Pulmonary artery endothelial cell (primary cell): Measurements from ENCODE around the gene HHAT. TPM values are rescaled to one million over a fixed set of nuclear protein-coding genes. Genes with fewer than 3 reads are reported as not detected.

Source experiments
- DNase-seq: peaks from one replicate; pipeline ENCODE4 v3.0.0-alpha.2; 2011; ENCODE audit warnings: low read depth, low spot score
- total RNA-seq: library from RNA; depleted of rRNA; stranded (reverse); fragments of >200 nt; gene quantifications from 2 replicates; pipeline ENCODE4 v1.2.3, GENCODE V29; 2014

Gene HHAT
- 1.6 TPM in 2 replicates for total RNA-seq

DNA sequence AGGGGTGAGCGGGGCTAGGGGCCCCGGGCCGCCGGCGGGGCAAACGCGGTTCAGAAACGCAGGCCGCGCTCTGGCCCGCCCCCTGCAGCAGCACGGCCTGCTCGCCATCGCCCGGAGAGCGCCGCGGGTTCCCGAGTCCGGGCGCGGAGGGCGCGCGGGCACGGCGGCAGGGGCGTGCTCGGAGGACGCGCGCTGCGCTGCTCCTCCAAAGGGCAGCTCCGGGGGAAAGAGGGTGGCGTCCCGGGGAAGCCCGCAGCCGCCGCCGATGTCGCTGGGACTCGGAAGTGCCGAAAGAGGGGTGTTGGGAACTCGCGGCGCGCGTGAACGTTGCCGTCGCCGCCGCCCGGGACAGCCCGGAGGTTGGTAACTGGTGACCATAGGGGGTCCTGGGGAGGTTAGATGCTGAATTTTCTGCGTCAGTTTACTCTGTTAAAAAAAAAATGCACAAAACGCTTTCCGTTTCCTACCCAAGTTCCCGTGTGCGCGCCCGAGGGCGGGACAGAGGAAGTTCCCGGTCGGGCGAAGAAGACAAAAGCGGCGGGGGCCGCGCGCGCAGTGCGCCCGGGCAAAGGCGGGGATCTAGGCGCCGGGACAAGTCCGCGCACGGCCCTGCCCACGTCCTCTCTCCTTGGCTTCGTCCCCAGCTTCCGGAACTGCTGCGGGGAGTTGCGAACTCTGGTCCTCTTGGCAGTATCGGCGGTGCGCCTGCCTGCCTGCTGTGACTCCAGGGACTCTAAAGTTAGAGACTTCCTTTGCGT lies at the start of gene HHAT:
HHAT (plus strand) TSS at position 157 of the 758 bp plus-strand sequence. CDS start 20,074 bp downstream, outside the sequence.
- DNase-seq: no peak

DNA sequence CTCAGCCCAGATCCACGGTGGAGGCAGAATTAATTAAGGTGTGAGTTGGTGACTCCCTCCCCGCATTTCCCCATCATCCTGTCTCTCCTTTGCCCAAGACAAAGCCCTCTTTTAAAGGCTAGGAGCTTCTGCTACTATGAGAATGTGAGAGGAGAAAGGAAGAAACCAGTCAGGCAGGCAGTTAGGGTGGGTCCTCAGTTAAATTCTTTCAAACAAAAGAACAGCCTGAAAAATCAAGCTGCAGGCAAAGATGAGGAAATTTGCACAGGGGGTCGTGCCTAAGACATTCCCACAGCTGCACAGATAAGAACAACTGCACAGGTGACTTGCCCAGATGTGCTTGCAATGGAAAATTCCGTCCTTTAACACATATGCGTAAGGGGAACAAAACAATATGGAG lies 48.5 kb upstream of the HHAT start:
- DNase-seq: no peak

DNA sequence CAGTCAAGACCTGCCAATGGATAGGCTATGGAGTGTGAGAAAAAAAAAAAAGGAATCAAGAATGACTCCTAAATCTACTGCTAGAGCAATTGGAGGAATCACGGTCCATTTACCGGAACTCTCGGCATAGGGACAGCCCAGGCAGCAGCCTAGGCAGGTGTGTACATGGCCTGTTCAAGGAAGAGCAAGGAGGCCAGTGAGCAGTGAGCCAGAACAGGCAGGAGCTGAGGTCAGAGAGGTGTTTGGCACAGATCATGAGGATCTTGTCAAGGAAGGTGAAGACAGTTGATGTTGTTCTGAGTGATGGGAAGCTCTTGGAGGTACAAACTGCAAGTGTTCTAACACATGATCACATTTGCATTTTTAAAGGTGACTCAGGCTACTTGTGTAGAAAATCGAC lies 40.6 kb upstream of the HHAT start:
- no peak for DNase-seq

- DNase-seq: no peak
These were observed 39.5 kb upstream of the HHAT start for GRCh38 chr1:210289248-210289647.

DNA sequence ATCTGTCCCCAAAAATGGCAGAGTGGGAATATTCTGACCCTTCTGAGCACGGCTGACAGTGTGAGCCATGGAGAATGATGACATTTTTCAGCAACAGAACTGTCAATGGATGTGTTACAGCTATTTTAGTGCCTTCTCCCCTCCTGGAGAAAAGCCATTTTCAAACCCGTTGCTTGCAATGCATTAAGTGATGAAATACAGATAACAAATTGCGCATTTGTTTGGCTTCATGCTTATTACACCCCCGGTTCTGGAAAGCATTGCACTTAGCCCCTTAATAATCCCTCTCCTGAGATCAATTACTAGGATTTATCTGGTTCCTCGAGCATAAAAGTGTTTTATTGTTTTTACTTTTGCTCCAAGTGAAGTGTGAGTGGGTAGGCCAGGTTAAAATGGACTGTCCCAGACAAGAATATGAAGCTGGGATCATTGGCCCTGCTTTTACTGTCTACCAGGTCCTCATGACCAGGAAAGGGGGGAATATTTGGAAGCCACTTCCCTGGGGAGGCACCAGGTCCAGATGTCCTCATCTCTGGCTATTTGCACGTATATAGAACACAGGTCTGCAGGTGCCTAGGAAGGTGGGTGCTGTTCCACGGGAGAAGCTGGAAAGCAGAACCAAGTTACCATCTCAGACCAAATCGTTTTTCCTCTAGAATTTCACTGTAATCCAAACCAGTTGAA lies 37.5 kb upstream of the HHAT start:
- DNase-seq: no peak

GRCh38 chr1:210291786-210292230 lies 36.9 kb upstream of the HHAT start:
- DNase-seq: no peak

GRCh38 chr1:210292231-210292871 lies 36.4 kb upstream of the HHAT start:
- no peak for DNase-seq

GRCh38 chr1:210293171-210293607 lies 35.5 kb upstream of the HHAT start:
- DNase-seq: no peak

GRCh38 chr1:210294999-210295745 lies 33.5 kb upstream of the HHAT start:
- DNase-seq: no peak

DNA sequence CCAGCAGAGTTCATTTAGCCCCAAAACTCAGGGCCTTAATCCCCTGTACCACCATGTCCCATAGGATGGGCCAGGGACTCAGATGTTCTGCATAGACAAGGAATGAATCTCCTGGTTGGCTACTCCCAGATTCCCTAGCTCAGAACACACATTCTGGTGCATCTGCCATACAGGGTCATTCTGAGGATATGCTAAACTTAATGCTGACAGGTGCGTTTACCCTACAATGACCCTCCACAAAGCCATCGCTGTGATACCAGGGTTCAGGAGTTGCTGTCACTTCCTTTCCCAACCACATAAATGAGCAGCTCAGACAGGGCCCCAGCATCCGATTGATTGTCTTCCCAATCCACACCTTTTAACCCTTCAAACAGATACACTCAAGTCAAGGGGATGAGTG lies 32.0 kb upstream of the HHAT start:
- DNase-seq: no peak

- no peak for DNase-seq
These were observed 30.4 kb upstream of the HHAT start for GRCh38 chr1:210298296-210298695.

DNA sequence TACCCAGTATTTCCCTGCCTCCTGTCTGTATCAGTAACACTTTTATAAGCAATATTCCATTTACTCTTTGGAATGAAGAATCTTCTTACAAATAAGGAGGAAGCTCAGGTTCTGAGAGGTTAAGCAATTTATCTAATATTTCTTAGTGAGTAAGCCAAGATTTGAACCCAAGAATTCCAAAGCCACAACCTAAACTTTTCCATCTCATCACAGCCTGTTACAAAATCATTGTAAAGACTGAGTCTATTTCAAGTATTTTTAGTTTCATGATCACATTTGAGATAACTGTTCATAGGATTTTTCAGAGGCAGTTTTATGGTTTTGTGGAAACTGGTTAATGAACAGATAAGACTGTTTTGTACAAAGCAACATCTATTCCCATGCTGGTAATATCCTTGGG lies 29.8 kb upstream of the HHAT start:
- DNase-seq: no peak

DNA sequence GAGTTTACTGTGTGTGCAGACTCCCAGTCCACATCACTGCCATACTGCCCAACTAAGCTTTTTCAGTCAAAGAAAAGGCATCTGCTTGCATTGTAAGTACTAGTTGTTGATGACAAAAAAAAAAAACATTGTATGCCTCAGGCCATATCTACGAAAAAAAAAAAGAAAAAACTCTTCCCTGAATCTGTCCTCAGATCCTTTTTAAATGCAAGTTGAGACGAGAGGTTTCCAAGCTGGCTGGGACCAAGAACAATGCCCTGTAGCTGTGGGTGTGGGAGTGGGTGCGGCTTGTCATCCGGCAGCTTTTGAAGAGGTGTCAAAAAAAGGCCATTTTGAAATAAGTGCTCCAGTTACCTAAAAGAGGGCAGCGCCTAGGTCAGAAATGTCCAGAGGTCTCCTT lies 29.2 kb upstream of the HHAT start:
- no peak for DNase-seq

DNA sequence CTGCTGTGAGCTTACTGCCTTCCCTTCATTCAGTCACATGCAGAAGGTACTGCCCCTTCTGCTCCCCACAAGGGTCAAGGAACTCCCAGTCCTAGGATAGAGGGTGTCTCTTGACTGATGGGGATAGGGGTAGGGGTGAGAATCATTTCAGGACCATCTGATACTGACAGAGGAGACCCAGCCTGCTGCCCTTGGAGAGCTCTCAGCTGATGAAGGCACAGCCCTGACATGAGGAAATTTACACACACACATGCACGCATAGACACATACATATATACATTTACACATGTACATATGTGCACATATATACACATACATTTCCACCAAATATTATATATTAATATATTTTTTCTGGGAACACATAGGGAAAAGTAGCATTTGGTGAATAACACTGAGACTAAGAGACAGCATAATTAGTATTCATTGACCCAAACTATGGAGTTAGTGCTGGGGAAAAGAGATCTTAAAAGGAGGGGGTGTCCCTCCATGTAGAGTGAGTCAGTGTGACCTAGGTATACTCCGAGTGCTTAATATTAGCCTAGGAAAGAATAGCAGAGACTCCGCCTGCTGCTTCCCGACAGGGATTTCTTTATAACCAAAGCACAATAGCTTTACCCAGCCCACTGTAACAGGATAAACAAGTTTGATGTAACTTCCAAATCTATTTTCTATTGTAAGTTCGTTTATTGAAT lies 27.6 kb upstream of the HHAT start:
- DNase-seq: no peak

DNA sequence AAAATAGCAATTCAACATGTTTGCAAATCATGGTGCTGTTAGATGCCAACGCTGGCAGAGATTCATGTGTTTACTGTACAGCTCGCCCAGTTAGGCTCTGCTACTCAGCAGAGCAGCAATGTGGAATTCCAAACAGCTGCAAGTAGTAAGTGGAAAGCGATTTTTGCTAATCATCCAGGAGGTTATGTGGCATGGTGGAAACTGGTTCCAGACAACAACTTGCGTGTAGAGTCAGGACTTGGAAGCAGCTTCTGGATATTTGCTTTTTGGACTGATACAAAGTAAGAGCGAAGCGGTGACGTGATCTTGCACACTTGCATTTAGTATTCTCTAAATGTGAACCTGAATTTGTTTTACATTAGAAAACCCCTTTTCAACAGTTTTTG lies 27.1 kb upstream of the HHAT start:
- DNase-seq: no peak

- DNase-seq: no peak
These were observed 26.2 kb upstream of the HHAT start for GRCh38 chr1:210302501-210302900.

DNA sequence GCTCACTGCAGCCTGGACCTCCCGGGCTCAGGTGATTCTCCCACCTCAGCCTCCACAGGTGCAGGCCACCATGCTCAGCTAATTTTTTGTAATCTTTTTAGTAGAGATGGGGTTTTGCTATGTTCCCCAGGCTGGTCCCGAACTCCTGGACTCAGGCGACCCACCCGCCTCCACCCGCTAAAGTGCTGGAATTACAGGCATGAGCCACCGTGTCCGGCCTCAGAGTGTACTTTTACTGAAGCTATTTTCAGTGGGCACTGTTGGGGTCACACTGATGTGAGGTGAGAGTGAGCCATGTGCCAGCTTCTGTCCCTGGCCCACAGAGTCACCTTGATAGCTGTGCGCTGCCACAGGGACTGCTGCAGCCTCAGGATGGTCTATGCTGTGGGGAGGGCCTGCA lies 25.3 kb upstream of the HHAT start:
- no peak for DNase-seq

DNA sequence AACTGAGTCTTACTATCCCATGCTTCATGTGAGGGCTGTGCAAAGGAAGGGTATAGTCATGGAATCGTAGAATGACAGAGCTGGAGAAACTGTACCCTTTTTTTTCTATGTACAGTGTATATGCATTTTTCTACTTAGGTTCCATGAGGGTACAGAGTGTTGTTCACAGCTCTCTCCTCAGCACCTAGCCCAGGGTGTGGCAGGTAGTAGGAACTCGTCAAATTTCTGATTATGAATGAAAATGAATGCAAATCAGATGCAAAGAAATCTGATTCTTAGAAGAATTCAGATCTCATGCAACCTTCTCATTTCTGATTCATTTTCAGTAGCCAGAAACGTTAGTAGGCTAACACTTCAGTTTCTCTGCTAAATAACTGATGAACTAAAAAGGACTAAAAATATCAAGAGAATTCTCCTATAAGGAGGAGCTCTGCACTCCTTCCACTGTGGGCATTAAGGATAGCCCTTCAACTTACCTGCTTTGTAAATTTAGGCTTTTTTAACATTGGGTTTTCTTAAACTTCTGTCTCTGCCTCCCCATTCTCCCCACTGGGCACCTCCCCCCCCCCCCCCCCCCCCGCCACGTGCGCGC lies 18.0 kb upstream of the HHAT start:
- no peak for DNase-seq

DNA sequence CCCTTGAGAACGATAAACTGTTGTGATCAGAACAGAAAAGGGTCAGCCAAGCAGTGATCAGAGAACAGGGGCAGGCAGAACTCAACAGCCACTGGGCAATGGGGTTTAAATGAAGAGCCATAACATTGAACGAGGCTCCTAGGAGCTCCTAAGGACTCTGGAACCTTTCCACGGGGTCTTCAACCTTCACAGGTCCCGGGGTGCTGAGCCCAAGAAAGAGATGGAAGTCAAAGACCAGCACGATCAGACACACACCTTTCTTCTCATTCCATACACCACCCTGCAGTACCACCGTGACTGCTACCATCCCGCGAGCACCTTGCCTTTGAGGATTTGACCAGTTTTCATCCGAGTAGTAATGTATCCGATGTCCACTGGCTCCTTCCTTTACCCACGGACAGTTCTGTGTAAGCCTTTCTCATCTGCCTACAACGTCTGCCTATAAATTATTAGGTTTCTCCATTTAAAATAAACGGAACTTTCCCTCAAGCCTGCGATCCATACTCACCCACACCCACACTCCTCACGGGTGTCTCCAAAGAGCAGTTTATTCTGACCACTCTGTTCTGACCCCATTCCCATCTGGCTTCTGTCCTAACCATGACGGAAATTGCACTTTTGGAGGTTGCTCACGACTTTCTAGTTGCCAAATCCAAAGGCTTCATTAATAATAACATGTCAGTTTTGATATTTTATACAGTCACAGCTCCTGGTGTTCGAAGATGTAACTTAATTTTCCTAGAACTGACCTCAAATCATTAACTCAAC lies 16.8 kb upstream of the HHAT start:
- DNase-seq: no peak

- no peak for DNase-seq
These were observed 15.6 kb upstream of the HHAT start for GRCh38 chr1:210313046-210313595.
